AG08396 (cell line): ENCODE measurements around the gene RBMS3.
"Not testable (repeated sequence)": the region's sequence is repeated elsewhere in the genome, so short reads cannot be mapped to it uniquely, and the experiment has no call there.

Experiments
- DNase-seq: peaks from one replicate; pipeline ENCODE4 v3.0.0; 2012; ENCODE audit warnings: low spot score, mixed read lengths

RBMS3 gene

DNA sequence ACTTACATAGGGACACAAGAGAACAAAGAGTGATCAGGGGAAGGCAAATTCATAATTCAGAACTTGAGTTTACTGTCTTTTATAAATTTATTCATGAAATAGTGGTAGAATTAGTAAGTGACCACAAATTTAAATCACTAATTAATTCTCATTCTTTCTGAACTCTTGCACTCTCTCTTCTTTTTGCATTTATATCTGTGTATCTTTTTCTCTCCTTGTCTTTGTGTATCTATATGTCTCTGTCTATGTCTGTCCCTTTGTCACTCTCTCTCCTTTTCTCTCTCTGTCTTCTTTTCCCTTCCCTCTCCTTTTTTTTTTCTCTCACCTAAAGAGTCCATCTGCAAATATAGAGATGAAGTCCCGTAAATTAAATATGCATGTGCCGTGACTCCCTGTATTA lies 31.5 kb downstream of the RBMS3 start:
- no peak for DNase-seq

DNA sequence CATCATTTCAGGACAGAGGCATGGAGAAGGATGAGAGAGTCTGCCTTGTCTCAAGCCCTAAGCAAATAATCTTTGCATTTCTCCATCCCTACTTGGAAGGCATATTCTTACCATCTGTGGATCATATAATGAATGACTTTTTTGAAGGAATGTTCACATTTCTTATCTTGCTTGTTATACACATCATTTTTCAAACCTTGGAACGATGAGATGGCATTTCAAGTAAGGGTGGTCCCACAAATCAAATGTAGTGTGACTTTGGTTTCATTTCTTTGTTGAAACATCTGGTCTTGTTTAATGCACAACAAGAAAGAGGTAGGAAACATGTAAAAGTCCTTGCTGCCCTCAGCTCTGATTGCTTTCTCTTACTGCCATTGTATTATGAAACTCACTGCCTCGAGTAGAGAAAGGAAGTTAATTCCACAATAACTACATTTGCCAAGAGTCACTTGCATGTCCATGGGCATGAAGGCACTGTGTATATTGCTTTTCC lies 32.1 kb downstream of the RBMS3 start:
- no peak for DNase-seq

DNA sequence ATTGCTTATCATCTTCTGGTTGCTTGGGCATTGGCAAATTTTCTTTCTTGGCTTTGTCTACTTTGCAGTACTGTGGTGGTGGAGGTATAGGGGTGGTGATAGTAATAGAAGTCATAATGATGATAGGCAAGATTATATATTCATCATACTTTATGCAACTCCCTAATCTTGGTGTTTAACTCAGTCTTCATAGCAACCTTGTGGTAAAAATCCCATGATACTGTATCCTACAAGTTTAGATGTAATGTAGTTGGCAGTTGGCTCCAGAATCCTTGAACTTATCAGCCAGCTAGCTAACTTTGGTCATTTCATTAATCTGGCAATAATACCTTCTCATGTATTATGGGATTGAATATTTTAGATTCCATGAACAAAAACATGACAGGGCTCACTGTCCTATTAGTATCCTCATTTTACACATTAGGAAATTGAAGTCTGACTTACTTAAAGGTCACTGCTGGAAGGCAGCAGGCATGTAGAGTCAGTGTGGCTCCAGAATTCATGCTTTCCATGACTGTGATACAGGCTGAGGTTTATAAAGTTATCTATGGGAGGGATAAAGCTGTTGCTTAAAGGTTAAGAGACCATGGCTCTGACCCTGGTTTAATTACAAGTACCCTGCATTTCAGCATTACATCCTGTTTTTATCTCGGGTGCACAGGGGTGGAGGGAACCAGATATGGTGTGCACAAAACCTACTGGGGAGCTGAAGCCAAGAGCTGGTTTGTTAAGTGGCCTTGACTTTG lies 33.3 kb downstream of the RBMS3 start:
- no peak for DNase-seq

GRCh38 chr3:29314727-29315088 lies 33.8 kb downstream of the RBMS3 start:
- DNase-seq, result no peak

DNA sequence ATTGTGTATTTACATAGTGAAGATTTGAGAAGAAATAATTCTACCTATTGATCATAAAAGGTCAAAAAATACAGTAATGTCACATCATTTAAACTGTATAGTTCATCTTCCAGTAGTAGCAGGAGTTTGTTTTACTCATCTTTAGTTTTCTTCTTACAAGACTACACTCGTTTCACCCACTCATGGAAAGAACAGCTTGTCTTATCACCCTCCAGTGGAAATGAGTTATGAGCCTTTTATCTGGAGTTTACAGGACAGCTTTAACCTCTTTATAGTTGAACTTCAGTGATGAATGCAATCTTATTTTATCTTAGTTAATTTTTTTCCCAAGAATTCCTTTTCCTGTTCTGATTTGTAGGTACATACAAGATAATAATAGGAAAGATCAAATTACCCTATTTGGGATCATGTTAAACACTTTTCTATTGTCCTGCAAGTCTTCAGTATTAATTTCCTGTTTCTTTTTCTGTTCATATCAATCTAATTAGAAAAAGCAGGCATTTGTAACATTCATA lies 36.8 kb downstream of the RBMS3 start:
- DNase-seq, result no peak

GRCh38 chr3:29318251-29318650 lies 37.4 kb downstream of the RBMS3 start:
- DNase-seq, result no peak

GRCh38 chr3:29319262-29319661 lies 38.4 kb downstream of the RBMS3 start:
- no peak for DNase-seq

DNA sequence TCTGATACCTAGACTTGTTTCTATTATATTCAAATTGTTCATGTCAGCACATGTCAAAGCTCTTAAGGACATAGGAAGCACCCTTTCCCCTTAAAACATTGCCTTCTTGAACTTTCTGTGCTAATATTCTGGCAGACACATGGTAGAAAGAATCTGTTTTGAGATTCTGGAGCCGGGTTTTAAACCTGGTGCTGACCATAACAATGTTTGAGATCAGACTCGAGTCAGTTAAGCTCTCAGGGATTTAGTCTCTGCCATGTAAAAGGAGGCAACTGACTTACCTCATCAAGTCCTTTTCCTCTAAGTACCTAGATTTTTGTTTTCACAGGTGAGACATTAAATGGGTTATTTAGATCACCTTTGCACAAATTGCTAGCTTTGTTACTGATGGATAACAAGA lies 38.9 kb downstream of the RBMS3 start:
- no peak for DNase-seq

DNA sequence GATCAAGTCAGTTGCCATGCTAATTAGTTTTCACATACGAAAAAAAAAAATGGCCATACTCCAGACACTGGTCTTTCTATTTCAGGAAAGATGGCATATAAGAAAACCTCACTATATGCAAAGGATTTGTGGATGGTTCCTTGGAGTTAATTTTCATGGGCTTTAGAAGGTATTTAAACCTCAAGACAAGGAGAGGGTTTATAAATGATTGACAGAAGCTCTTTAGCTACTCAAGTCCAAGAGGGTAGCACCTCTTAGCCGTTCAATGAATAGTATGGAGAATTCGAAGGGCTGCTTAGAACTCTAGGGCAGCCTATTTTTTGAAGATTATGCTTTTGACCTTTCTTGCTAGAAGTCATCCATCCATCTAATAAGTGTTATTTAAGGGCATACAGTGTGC lies 41.7 kb downstream of the RBMS3 start:
- no peak for DNase-seq

- peak; percentile 51 for DNase-seq
Observed at GRCh38 chr3:29324180-29324651, 43.3 kb downstream of the RBMS3 start.

DNA sequence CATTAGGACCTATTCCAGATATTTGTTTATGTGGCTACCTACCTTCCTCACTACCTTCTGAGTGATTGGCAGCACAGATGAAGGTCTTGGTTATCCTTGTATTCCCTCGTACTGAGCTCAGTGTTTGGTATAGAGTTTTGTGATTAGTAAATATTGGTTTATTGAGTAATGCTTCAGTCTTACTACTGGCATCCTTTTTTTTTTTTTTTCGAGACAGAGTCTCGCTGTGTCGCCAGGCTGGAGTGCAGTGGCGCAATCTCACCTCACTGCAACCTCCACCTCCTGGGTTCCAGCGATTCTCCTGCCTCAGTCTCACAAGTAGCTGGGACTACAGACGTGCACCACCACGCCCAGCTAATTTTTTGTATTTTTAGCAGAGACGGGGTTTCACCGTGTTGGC lies 45.7 kb downstream of the RBMS3 start:
- not testable (repeated sequence) for DNase-seq

DNA sequence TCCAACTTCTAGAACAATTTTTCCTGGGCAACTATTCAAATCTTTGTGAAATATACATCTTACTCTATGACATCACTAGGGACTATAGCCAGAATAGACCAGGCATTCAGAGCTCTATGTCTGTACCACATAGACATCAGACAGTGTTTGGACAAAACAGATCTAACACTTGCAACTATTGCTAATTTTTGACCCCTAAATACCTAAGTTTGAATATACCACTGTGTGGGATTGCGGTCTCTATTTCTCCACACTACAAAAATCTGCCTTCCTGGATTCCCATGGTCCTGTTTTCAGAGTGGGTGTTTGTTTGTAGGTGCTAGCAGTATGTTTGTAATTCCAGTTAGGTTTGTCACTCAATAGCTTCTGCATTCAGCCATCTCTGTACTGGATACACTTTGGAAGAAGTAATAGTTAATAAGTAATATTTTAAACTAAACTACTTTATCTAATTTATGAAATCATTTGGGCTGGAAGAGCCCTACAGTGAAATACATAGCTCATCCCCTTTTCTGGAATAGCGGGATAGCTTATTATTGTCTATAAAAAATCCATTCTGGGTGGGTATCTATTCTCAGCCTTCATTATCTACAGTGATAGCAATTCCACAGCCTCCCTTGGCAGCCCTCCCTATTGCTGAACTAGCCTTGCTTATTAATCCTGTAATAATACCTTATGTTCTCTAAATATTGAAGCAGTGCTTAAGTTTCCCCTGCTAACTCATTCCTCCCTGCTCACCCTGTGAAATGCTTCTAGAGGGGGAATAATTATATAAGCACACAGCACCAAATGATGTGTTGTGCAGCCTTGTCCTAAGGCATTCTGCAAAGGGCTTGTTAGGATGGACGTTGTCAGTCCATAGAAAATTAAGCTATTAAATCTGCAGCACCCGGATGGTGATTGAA lies 49.4 kb downstream of the RBMS3 start:
- DNase-seq, result no peak

DNA sequence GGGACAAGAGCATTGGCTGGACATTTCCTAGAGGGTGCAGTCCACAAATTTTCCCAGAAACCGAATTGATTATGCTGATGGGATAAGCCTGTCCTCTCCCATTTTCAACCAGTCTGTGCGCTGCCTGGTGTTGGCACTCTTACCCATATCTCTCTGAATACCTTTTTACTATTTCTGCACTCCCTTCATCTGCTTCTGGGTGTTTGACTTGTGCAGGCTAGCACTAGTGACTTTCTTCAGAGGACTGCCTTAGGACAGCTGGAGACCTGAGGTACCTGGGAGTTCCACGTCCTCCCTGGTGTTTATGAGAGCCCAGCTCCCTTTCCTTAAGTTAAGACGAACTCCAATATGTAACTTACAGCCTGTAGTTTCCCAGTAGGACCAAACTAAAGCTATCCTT lies 50.2 kb downstream of the RBMS3 start:
- DNase-seq, result no peak

DNA sequence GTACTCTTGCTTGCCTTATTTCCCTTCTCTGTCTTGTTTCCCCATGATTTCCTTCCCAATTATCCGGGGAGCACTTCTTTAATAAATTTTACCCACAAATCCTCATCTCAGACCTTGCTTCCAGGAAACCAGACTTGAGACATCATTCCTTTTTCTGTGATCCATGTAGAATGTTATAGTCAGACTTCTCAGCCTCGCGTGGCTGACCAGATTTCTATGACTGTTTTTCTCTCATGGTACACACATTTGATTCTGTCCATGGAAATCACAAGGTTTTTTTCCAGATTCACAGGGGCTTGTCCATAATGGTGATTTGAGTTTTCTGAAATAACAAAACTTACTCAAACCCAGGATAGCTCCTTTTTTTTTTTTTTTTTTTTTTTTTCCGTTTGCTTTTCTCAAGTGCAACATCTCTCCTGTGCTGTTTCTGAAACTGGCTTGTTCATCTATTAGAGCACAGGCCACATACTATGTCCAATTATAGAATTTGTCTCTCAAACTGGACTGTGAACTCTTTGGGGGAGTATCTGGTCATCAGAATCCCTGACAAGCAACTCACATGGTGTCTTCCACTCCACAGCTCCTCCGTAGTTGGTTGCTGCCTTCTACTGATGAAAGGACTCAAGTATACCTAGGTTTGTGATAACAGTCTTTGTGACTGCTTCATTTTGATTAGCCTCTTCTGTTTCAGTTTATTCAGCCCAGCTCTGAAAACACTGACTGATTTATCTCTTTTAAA lies 50.8 kb downstream of the RBMS3 start:
- DNase-seq, result no peak

DNA sequence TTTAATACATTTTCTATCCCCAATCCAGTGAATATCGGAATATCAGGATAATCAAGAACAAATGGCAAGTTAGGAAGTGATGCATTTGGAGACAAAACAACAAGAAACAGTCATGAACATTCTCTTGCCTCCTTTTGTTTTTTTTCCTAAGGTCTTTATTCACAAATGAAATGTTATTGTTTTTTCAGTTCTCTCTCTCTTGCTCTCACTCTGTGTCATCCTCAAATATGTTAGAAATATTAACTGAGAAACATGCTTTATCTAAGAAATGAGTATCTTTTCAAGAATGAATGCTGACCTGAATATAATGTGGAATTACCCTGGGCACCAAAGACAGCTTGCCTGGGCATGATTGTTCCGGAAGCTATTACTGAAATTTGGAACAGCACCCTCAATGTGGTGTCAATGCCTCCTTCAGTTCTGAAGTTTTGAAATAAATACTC lies 51.3 kb downstream of the RBMS3 start:
- no peak for DNase-seq

- DNase-seq, result no peak
Observed at GRCh38 chr3:29333576-29333975, 52.7 kb downstream of the RBMS3 start.

DNA sequence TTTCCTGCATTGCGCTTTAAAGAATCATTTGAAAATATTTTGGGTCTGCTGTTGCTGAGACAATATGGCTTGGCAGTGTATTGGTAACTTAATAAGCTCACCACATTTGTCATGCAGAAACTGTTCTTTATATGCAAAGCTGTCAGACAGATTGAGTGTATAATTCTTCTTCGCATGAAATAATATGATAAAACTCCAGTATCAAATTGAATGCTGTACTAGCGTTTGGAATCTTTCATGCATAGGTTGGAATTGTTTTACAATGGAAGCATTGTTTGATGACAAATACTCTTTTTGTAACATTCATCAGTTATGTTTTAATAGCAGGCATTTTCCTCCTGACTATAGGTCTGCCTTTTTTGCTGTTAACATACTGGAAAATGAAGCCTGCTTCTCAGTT lies 53.8 kb downstream of the RBMS3 start:
- DNase-seq, result no peak

DNA sequence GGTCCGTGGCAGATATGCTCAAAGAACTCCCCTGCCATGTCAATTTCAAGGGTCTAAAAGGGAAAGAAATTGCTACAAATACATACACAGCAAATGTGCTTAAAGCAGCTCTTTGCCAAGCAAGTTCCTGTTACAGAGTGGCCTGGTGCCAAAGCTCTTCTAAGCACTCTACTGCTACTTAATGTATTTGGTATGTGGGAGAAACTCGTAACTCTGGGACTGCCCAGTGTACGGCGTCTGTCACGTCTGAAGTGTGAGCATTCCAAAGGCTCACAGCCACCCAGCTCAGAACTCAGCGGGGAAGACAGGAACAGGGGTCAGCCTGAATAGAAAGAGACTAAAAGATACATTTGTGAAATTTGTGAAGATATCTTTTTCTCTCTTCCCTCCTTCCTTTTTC lies 54.6 kb downstream of the RBMS3 start:
- peak; percentile 74 for DNase-seq

DNA sequence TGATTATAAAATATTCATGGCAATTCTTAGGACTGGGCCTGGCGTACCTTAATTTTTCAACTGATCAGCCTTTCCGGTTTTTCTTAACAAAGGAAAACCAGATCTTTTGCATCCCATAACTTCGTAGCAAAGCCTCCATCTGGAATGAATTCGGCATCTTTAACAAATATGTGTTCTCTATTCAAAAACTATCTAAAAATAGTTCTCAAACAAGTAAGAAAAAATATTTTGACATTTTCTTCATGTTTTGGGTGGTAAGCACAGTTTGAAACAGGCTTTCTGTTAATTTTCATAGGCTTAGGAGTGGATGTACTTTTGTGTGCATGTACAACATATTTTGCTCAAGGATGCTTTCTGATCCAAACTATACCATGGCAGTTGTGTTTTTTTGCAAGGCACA lies 55.1 kb downstream of the RBMS3 start:
- DNase-seq, result no peak

GRCh38 chr3:29337565-29337964 lies 56.7 kb downstream of the RBMS3 start:
- DNase-seq, result no peak

DNA sequence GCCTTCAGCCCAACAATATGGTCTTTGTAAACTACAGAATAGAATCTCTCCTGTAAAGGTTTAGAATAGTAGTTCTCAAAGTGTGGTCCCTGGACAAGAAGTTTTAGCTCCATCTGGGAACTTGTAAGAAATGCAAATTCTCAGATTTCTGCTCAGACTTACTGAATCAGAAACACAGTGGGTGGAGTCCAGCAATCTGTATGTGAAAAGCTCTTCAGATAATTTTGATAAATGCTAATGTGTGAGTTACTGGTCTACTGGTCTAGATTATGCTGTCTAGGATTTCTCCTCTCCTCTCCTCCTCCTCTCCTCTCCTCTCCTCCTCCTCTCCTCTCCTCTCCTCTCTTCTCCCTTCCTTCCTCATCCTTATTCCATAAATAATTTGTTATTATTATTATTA lies 57.5 kb downstream of the RBMS3 start:
- no peak for DNase-seq
